Measurements from ENCODE around the gene ALCAM. TPM values are rescaled to one million over a fixed set of nuclear protein-coding genes. Genes with fewer than 3 reads are reported as not detected.

Gene ALCAM
- polyA plus RNA-seq, 1 of the 3 experiments (the other 2 are of a cell fraction), result 58.3 TPM

- DNase-seq, result no peak
- Histone ChIP-seq H3K36me3 (replicated peaks in 1 of 2; ENCODE audit: control insufficient read depth in 1 of 2, insufficient read depth in 2 of 2, low read length in 1 of 2) (peaks cover 40 to 67% of the 10 kb centered on the region in 2 experiments), H4K20me1 (ENCODE audit: insufficient read depth) (no peaks in the 10 kb centered on the region), H2AFZ (ENCODE audit: low read depth) (no peak overlapping the region), H3K9me2 (no peaks in the 10 kb centered on the region), H3K4me3 (ENCODE audit: low read depth in 2 of 2, low read length in 1 of 2) (no peak overlapping the region), H3K4me2 (no peak overlapping the region), H3K9me3 (no peaks in the 10 kb centered on the region), H3K4me1 (ENCODE audit: control insufficient read depth in 1 of 2, insufficient read depth in 2 of 2, low read depth in 1 of 2, low read length in 1 of 2) (no peaks in the 10 kb centered on the region), H3K9ac (no peak overlapping the region), H3F3A (replicated peaks; ENCODE audit: insufficient read depth) (peaks cover 13% of the 10 kb centered on the region), H3K79me2 (ENCODE audit: insufficient read depth) (no peaks in the 10 kb centered on the region), H3K27ac (ENCODE audit: low read depth in 2 of 2, low read length in 1 of 2) (no peak overlapping the region), H3K27me3 (ENCODE audit: insufficient read depth) (no peaks in the 10 kb centered on the region)
- WGBS (ENCODE audit: low lambda C conversion rate), result 100% methylated on average over 5 of the region's 5 CpGs
- CTCF ChIA-PET, result no interaction called here
- POLR2A ChIA-PET, result no interaction called here
- TF ChIP-seq, protein P1, sequence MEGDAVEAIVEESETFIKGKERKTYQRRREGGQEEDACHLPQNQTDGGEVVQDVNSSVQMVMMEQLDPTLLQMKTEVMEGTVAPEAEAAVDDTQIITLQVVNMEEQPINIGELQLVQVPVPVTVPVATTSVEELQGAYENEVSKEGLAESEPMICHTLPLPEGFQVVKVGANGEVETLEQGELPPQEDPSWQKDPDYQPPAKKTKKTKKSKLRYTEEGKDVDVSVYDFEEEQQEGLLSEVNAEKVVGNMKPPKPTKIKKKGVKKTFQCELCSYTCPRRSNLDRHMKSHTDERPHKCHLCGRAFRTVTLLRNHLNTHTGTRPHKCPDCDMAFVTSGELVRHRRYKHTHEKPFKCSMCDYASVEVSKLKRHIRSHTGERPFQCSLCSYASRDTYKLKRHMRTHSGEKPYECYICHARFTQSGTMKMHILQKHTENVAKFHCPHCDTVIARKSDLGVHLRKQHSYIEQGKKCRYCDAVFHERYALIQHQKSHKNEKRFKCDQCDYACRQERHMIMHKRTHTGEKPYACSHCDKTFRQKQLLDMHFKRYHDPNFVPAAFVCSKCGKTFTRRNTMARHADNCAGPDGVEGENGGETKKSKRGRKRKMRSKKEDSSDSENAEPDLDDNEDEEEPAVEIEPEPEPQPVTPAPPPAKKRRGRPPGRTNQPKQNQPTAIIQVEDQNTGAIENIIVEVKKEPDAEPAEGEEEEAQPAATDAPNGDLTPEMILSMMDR (IDR thresholded peaks at IDR 0.05), result no peak
- TF ChIP-seq FOXM1 (IDR thresholded peaks at IDR 0.05; ENCODE audit: low read depth), result no peak
- TF ChIP-seq, protein P2, sequence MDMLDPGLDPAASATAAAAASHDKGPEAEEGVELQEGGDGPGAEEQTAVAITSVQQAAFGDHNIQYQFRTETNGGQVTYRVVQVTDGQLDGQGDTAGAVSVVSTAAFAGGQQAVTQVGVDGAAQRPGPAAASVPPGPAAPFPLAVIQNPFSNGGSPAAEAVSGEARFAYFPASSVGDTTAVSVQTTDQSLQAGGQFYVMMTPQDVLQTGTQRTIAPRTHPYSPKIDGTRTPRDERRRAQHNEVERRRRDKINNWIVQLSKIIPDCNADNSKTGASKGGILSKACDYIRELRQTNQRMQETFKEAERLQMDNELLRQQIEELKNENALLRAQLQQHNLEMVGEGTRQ (IDR thresholded peaks at IDR 0.05; ENCODE audit: borderline replicate concordance, low read depth, low read length), result no peak
- TF ChIP-seq RAD21 (IDR thresholded peaks at IDR 0.05; ENCODE audit: low read length), result no peak
- no peak for TF ChIP-seq POLR2AphosphoS5 (IDR thresholded peaks at IDR 0.05; ENCODE audit: low read depth, low read length)
- no peak for TF ChIP-seq SMC3 (IDR thresholded peaks at IDR 0.05; ENCODE audit: low read depth, low read length)
- TF ChIP-seq TEAD4 (IDR thresholded peaks at IDR 0.05; ENCODE audit: borderline replicate concordance, insufficient read depth), result no peak
Measured at GRCh38 chr3:105571005-105571404, 204.3 kb downstream of the ALCAM start.

GRCh38 chr3:105572501-105572900, 205.8 kb downstream of the ALCAM start:
- no peak for DNase-seq
- H3K9ac ChIP-seq, result no peak overlapping the region
- H3K36me3 ChIP-seq (replicated peaks in 1 of 2; ENCODE audit: control insufficient read depth in 1 of 2, insufficient read depth in 2 of 2, low read length in 1 of 2), result peaks cover 45 to 71% of the 10 kb centered on the region in 2 experiments
- ChIA-PET CTCF (no interaction called here), POLR2A (no interaction called here)
- TF ChIP-seq, protein P1 (IDR thresholded peaks at IDR 0.05), result no peak
- no peak for TF ChIP-seq FOXJ3 (CRISPR knock-in tag; IDR thresholded peaks at IDR 0.05)
- no peak for TF ChIP-seq GATA2 (CRISPR knock-in tag; IDR thresholded peaks at IDR 0.05)
- TF ChIP-seq RFX5 (IDR thresholded peaks at IDR 0.05; ENCODE audit: low read length), result no peak
- no peak for TF ChIP-seq TEAD4 (IDR thresholded peaks at IDR 0.05; ENCODE audit: borderline replicate concordance, insufficient read depth)
- TF ChIP-seq EP300 (IDR thresholded peaks at IDR 0.05; ENCODE audit: borderline replicate concordance in 1 of 2, low read depth in 1 of 2, low read length in 1 of 2), result no peak
- TF ChIP-seq, protein P3, sequence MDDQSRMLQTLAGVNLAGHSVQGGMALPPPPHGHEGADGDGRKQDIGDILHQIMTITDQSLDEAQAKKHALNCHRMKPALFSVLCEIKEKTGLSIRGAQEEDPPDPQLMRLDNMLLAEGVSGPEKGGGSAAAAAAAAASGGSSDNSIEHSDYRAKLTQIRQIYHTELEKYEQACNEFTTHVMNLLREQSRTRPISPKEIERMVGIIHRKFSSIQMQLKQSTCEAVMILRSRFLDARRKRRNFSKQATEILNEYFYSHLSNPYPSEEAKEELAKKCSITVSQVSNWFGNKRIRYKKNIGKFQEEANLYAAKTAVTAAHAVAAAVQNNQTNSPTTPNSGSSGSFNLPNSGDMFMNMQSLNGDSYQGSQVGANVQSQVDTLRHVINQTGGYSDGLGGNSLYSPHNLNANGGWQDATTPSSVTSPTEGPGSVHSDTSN (IDR thresholded peaks at IDR 0.05), result no peak
- TF ChIP-seq, protein P4, sequence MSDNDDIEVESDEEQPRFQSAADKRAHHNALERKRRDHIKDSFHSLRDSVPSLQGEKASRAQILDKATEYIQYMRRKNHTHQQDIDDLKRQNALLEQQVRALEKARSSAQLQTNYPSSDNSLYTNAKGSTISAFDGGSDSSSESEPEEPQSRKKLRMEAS (IDR thresholded peaks at IDR 0.05; ENCODE audit: low read depth), result no peak
- H3K4me3 ChIP-seq (ENCODE audit: low read depth in 2 of 2, low read length in 1 of 2), result no peak overlapping the region
- peaks cover 13% of the 10 kb centered on the region for H3F3A ChIP-seq (replicated peaks; ENCODE audit: insufficient read depth)
- H2AFZ ChIP-seq (ENCODE audit: low read depth), result no peak overlapping the region
- H3K27me3 ChIP-seq (ENCODE audit: insufficient read depth), result no peaks in the 10 kb centered on the region
- no peak overlapping the region for H3K27ac ChIP-seq (ENCODE audit: low read depth in 2 of 2, low read length in 1 of 2)
- H4K20me1 ChIP-seq (ENCODE audit: insufficient read depth), result no peaks in the 10 kb centered on the region
- no peaks in the 10 kb centered on the region for H3K79me2 ChIP-seq (ENCODE audit: insufficient read depth)
- H3K4me1 ChIP-seq (ENCODE audit: control insufficient read depth in 1 of 2, insufficient read depth in 2 of 2, low read depth in 1 of 2, low read length in 1 of 2), result no peaks in the 10 kb centered on the region
- H3K9me2 ChIP-seq, result no peaks in the 10 kb centered on the region
- WGBS (ENCODE audit: low lambda C conversion rate), result 88% methylated on average over 6 of the region's 6 CpGs
- H3K9me3 ChIP-seq, result no peaks in the 10 kb centered on the region
- H3K4me2 ChIP-seq, result no peak overlapping the region

All from SK-N-SH (cell line).